ENCODE results near the gene ADSS2.
"Not testable (repeated sequence)": the region's sequence is repeated elsewhere in the genome, so short reads cannot be mapped to it uniquely, and the experiment has no call there.

The ADSS2 gene

GRCh38 chr1:244365262-244365661, 86.4 kb downstream of the ADSS2 start:
- not testable (repeated sequence) for DNase-seq

GRCh38 chr1:244362476-244362875, 89.2 kb downstream of the ADSS2 start:
- DNase-seq, result no peak

- peak; percentile 67 for DNase-seq
Observed at GRCh38 chr1:244361764-244362473, 89.8 kb downstream of the ADSS2 start.
